Gastrocnemius medialis (tissue), 4 donors: ENCODE results near the gene SEMA4C.

Experiments
- POLR2A ChIP-seq, 2 donors: fragments of 450-650 bp; IDR thresholded peaks; one replicate each; pipeline ENCODE4 v1.6.1; 2017; ENCODE audit warnings: antibody characterized with exemption in 2 of 2, mild to moderate bottlenecking in 2 of 2, moderate library complexity in 2 of 2
- TF ChIP-seq, protein P1 (sequence below), 5 experiments: fragments of 450-650 bp in 3 of 5; fragments of 200-600 bp in 2 of 5; sonication (generic) in 2 of 5; IDR thresholded peaks in 4 of 5; conservative IDR thresholded peaks in 1 of 5; 1 replicate in 4 of 5; 2 replicates in 1 of 5; pipeline ENCODE4 v1.5.1; 2016 to 2019; ENCODE audit warnings: antibody characterized with exemption in 5 of 5, mild to moderate bottlenecking in 3 of 5, moderate library complexity in 3 of 5

- TF ChIP-seq, protein P1, sequence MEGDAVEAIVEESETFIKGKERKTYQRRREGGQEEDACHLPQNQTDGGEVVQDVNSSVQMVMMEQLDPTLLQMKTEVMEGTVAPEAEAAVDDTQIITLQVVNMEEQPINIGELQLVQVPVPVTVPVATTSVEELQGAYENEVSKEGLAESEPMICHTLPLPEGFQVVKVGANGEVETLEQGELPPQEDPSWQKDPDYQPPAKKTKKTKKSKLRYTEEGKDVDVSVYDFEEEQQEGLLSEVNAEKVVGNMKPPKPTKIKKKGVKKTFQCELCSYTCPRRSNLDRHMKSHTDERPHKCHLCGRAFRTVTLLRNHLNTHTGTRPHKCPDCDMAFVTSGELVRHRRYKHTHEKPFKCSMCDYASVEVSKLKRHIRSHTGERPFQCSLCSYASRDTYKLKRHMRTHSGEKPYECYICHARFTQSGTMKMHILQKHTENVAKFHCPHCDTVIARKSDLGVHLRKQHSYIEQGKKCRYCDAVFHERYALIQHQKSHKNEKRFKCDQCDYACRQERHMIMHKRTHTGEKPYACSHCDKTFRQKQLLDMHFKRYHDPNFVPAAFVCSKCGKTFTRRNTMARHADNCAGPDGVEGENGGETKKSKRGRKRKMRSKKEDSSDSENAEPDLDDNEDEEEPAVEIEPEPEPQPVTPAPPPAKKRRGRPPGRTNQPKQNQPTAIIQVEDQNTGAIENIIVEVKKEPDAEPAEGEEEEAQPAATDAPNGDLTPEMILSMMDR (IDR thresholded peaks at IDR 0.05 in 4 of 5, conservative IDR thresholded peaks at IDR 0.05 in 1 of 5) = no peak
- no peak for TF ChIP-seq POLR2A (IDR thresholded peaks at IDR 0.05)
Observed at GRCh38 chr2:96874198-96874831, 4.4 kb upstream of the SEMA4C start.
